WI38 (cell line): ENCODE measurements around the gene TMEM163.

Source experiments
- H3K4me3 ChIP-seq: 2 replicates; pipeline ENCODE4 v1.5.1; 2011; ENCODE audit warnings: low read depth, mild to moderate bottlenecking, control low read depth, low read length
- CTCF ChIP-seq: IDR thresholded peaks from 2 replicates; pipeline ENCODE4 v1.5.1; 2012; ENCODE audit warnings: low read depth, mild to moderate bottlenecking, control low read depth, low read length

TMEM163 gene

GRCh38 chr2:134588556-134588955, 130.2 kb downstream of the TMEM163 start:
- TF ChIP-seq CTCF: no peak
- H3K4me3 ChIP-seq: no peak overlapping the region

- no peak overlapping the region for H3K4me3 ChIP-seq
- no peak for TF ChIP-seq CTCF
These were observed 132.4 kb downstream of the TMEM163 start for GRCh38 chr2:134586326-134586965.

DNA sequence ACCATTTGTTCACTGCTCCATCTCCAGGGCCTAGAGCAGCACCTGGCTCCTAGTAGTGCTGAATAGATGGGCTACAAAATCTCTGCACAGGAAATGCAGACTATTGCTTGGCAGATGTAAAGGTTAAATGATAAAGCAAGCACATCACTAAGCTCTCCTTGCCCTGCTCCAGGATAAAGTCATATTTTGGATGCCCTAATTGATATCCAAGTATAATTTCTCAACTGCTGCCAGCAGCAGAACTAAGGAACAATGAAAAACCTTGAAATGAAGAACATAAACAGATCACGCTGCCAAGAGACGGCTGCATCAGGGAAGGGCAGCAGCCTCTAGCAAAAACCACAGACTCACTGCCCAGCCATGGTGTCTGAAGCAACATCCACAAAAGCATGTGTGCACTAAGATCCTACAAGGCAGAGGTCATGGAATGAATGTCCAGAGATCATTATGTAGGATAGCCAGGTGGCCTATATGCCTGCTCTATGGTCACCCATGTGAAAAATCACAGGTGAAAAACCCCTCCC, 134.7 kb downstream of the TMEM163 start:
- TF ChIP-seq CTCF: no peak
- no peak overlapping the region for H3K4me3 ChIP-seq

DNA sequence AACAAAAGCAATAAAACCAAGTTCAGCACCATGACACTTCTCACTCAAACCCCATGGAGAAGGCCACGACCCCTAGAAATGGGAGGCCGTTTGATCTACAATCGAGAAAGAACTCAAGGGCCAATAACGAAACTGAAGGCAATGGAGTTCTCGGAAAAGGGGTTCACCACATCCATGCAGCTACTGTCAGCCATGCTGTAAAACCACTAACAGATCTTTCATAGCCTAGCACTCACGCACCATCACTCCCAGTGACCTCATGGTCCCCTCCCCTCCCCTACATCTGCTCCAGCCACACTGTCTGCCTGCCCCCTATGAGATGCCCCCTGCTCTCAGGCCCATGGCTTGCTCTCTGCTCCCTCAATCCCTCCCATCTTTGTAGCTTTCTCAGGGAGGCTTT, 135.3 kb downstream of the TMEM163 start:
- no peak overlapping the region for H3K4me3 ChIP-seq
- TF ChIP-seq CTCF: no peak

DNA sequence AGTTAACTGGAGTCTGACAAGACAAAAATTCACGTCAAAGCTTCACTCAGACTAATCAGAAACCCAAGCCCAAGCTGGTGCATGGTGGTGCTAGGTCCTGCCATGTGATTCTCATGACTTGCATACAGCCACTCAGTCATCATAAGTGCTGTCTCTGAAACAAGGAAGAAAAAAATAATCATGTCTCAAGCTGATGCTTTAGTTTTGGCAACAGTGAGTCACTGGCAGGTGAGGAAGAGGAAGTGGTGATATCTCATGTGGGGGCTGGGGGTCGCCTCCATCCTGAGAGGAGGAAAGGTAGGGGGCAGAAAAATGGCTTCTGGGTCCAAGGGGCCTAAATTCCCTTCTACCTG, 136.3 kb downstream of the TMEM163 start:
- TF ChIP-seq CTCF: no peak
- H3K4me3 ChIP-seq: no peak overlapping the region

GRCh38 chr2:134581877-134582546, 136.8 kb downstream of the TMEM163 start:
- H3K4me3 ChIP-seq: no peak overlapping the region
- TF ChIP-seq CTCF: no peak

DNA sequence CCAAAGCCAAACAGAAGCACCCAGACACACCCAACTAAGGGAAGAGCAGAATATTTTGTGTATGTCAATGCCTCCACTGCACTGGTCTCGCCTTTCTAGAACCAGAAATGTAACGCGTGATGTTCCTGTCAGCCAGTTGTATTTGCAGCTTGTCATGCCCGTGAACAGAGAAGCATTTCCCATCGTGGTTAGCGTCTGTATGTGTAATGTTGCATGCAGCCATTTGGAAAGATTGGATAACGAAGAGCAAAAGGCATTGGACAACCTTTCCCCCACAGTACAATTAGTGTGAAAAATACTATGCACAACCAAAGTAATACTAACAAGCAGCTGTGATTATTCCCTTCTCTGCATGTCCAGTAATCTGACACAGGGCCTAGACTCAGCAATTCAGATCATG, 140.5 kb downstream of the TMEM163 start:
- H3K4me3 ChIP-seq: no peak overlapping the region
- TF ChIP-seq CTCF: no peak
